ENCODE results near the gene WFS1. TPM values are rescaled to one million over a fixed set of nuclear protein-coding genes. Genes with fewer than 3 reads are reported as not detected.

WFS1 gene
- total RNA-seq, result 15.7 and 21.6 TPM in 2 replicates

GRCh38 chr4:6269616-6270511 is at the start of gene WFS1:
TSS of gene WFS1 (plus strand) at chr4:6269850. CDS start at chr4:6277456, 7,606 bp downstream.

Other genes with a start within 250 kb of the WFS1 start
- not detected in 2 replicates for gene JAKMIP1, start 69.3 kb upstream of the WFS1 start, total RNA-seq
- gene PPP2R2C, start 202.8 kb downstream of the WFS1 start, total RNA-seq, result 0.39 and 0.65 TPM in 2 replicates